Esophagus squamous epithelium (tissue), 5 donors: Measurements from ENCODE around the gene SPATA13. TPM values are rescaled to one million over a fixed set of nuclear protein-coding genes. Genes with fewer than 3 reads are reported as not detected.

ENCODE experiments used
- DNase-seq: peaks from one replicate; lab custom pipeline; 2025; lab: John Stamatoyannopoulos, UW
- H3K27ac ChIP-seq, 4 donors: fragments of 200-600 bp; sonication (generic); one replicate each; pipeline ENCODE4 v1.5.1; 2016 to 2019; ENCODE audit warnings: mild to moderate bottlenecking in 1 of 4
- H3K27me3 ChIP-seq, 4 donors: fragments of 200-600 bp; sonication (generic); 1 replicate in 3 of 4; 2 replicates in 1 of 4; pipeline versions ENCODE4 v1.5.1 to v1.6.0; 2017 to 2021; ENCODE audit warnings: antibody characterized with exemption in 1 of 4
- H3K36me3 ChIP-seq, 3 donors: fragments of 200-600 bp; sonication (generic); one replicate each; pipeline ENCODE4 v1.5.1; 2016 to 2019
- H3K4me1 ChIP-seq, 3 donors: fragments of 200-600 bp; sonication (generic); one replicate each; pipeline ENCODE4 v1.5.1; 2017 to 2019
- H3K4me3 ChIP-seq, 4 donors: fragments of 200-600 bp; sonication (generic); 1 replicate in 3 of 4; 2 replicates in 1 of 4; pipeline ENCODE4 v1.5.1; 2016 to 2019; ENCODE audit warnings: mild to moderate bottlenecking in 2 of 4, moderate library complexity in 1 of 4
- H3K9me3 ChIP-seq, 3 donors: fragments of 200-600 bp; sonication (generic); one replicate each; pipeline ENCODE4 v1.5.1; 2016 to 2019
- POLR2A ChIP-seq, 4 donors: fragments of 450-650 bp; IDR thresholded peaks; one replicate each; pipeline ENCODE4 v1.6.1; 2017; ENCODE audit warnings: antibody characterized with exemption in 4 of 4, mild to moderate bottlenecking in 4 of 4, moderate library complexity in 3 of 4
- WGBS, 2 donors: methylation state at CpG; one replicate each; pipeline ENCODE4 v1.1.5; 2018; 5-methylcytosine and 5-hydroxymethylcytosine counted together
- intact Hi-C: fragments of 100-400 bp; cut with DNase I; formaldehyde crosslinking; loops from one replicate; pipeline ENCODE4 v1.15.0; 2022
- total RNA-seq, 4 donors: library from RNA; depleted of rRNA; stranded (reverse); fragments of >200 nt; gene quantifications; one replicate each; pipeline ENCODE4 v1.1.0, GENCODE V29; 2016
- TF ChIP-seq, protein P1 (sequence below), 6 experiments: fragments of 450-650 bp in 4 of 6; fragments of 200-600 bp in 2 of 6; sonication (generic) in 2 of 6; IDR thresholded peaks; one replicate each; pipeline ENCODE4 v1.5.1; 2016 to 2019; ENCODE audit warnings: antibody characterized with exemption in 6 of 6, mild to moderate bottlenecking in 4 of 6, moderate library complexity in 4 of 6
- donor health status: DM: yes; HTN: yes; CAD: no.

The SPATA13 gene
- total RNA-seq, 4 donors from 2014 or later, result 5.0 to 16.6 (median 9.7) TPM

DNA sequence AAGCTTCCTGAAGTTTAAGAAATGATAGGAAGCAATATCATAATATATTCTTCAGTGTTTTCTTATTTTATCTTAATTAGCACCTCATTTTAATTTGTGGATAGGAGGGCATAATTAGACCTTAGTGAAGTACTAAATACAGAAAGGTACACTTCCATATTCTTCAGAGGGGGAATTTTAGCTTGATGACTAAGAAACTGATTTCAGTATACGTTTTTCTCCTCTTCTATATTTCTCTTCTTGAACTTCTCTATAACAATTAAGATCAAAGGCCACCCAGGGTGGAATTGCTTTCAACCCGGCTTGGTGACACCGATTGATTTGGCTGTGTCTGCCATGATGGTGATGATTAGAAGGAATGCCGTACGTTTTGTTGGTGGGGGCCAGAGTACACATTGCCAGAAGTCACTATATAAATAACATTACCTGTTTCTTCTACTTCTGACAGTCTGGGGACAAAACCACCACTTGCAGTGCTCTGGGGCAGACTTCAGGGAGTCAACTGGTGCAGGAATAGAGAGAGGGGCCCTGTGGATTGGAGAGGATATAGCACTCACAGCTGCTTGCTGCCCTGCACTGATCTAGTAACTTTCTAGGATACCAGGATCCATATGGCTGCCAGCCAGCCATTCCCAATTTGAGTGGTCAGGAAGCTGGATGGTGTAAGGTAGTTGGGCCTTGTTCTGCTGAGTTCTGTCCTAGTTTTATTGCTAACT lies 73.8 kb downstream of the SPATA13 start:
- intact Hi-C loops, result no loop called here
- DNase-seq, result no peak
- TF ChIP-seq POLR2A (IDR thresholded peaks at IDR 0.05), result no peak
- TF ChIP-seq, protein P1, sequence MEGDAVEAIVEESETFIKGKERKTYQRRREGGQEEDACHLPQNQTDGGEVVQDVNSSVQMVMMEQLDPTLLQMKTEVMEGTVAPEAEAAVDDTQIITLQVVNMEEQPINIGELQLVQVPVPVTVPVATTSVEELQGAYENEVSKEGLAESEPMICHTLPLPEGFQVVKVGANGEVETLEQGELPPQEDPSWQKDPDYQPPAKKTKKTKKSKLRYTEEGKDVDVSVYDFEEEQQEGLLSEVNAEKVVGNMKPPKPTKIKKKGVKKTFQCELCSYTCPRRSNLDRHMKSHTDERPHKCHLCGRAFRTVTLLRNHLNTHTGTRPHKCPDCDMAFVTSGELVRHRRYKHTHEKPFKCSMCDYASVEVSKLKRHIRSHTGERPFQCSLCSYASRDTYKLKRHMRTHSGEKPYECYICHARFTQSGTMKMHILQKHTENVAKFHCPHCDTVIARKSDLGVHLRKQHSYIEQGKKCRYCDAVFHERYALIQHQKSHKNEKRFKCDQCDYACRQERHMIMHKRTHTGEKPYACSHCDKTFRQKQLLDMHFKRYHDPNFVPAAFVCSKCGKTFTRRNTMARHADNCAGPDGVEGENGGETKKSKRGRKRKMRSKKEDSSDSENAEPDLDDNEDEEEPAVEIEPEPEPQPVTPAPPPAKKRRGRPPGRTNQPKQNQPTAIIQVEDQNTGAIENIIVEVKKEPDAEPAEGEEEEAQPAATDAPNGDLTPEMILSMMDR (IDR thresholded peaks at IDR 0.05), result no peak
- Histone ChIP-seq H3K9me3 (no peaks in the 10 kb centered on the region), H3K4me1 (no peaks in the 10 kb centered on the region), H3K27me3 (no peaks in the 10 kb centered on the region), H3K27ac (no peak overlapping the region), H3K36me3 (no peaks in the 10 kb centered on the region), H3K4me3 (no peak overlapping the region)
- WGBS, 2 donors, result 61 to 84% methylated on average over 5 of the region's 5 CpGs

DNA sequence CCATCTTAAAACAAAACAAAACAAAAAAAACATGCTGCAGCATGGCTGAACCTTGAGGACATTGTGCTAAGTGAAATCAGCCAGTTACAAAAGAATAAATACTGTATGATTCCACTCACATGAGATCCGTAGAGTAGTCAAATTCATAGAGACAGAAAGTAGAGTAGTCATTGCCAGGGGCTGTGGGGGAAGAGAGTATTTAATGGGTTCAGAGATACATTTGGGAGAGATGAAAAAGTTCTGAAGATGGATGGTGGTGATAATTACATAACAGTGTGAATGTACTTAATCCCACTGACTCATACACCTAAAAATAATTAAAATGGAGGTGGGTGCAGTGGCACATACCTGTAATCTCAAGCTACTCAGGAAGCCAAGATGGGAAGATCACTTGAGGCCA lies 76.8 kb downstream of the SPATA13 start:
- WGBS, 2 donors, result 25 to 53% methylated on average over 1 of the region's 1 CpG
- Histone ChIP-seq H3K36me3 (no peaks in the 10 kb centered on the region), H3K4me3 (no peak overlapping the region), H3K9me3 (no peaks in the 10 kb centered on the region), H3K4me1 (no peaks in the 10 kb centered on the region), H3K27ac (no peak overlapping the region), H3K27me3 (no peaks in the 10 kb centered on the region)
- intact Hi-C loops, result no loop called here
- no peak for DNase-seq
- no peak for TF ChIP-seq POLR2A (IDR thresholded peaks at IDR 0.05)
- TF ChIP-seq, protein P1 (IDR thresholded peaks at IDR 0.05), result no peak

DNA sequence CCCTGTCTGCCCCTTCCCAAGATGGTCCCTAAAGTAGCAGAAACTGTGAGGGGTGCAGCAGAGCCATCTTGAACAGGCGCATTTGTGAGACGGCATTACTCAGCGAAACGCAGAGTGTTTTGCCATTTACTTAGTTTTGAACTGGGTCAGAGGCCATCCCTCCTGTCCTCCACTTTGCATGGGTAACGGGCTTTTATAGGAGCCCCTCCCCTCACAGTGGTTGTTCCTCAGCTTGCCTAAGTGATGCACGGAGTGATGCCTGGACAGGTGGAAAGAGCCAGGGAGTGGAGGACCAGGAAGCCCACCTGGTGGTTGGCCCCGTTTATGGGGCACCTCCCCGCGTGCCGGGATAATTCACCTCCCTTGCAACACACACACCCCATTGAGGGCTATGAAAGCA lies 80.8 kb downstream of the SPATA13 start:
- intact Hi-C loops, result no loop called here
- no peaks in the 10 kb centered on the region for H3K27me3 ChIP-seq
- H3K27ac ChIP-seq, result no peak overlapping the region
- TF ChIP-seq, protein P1 (IDR thresholded peaks at IDR 0.05), result no peak
- no peak for TF ChIP-seq POLR2A (IDR thresholded peaks at IDR 0.05)
- no peaks in the 10 kb centered on the region for H3K9me3 ChIP-seq
- H3K4me3 ChIP-seq, result no peak overlapping the region
- no peaks in the 10 kb centered on the region for H3K36me3 ChIP-seq
- no peaks in the 10 kb centered on the region for H3K4me1 ChIP-seq
- 91% methylated on average over 9 of the region's 10 CpGs; no CpG with 5 or more reads in 1 of the 2 donors for WGBS, 2 donors
- no peak for DNase-seq

DNA sequence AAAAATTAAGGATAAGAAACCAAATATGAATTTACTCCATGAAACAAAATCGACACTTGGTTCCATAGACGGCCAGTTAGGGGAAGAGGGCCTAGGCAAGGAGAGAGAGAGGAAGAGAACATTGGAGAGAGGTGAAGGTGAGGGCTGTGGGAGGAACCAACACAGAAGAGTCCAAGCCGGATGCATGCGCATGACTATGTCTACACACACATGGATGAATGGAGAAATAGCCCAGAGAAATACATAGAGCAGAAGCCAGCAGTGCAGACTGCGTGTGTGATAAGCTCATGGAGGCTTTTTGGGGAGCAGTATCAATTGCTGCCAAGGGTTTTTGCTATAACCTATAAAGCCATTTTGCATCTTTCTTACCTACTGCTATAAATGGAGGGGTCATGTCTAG lies 81.6 kb downstream of the SPATA13 start:
- DNase-seq, result no peak
- H3K36me3 ChIP-seq, result no peaks in the 10 kb centered on the region
- no peaks in the 10 kb centered on the region for H3K27me3 ChIP-seq
- WGBS, 2 donors, result 93 to 95% methylated on average over 5 of the region's 5 CpGs
- no peak overlapping the region for H3K27ac ChIP-seq
- no peaks in the 10 kb centered on the region for H3K9me3 ChIP-seq
- no peak overlapping the region for H3K4me3 ChIP-seq
- intact Hi-C loops, result no loop called here
- H3K4me1 ChIP-seq, result no peaks in the 10 kb centered on the region
- TF ChIP-seq, protein P1 (IDR thresholded peaks at IDR 0.05), result no peak
- no peak for TF ChIP-seq POLR2A (IDR thresholded peaks at IDR 0.05)

DNA sequence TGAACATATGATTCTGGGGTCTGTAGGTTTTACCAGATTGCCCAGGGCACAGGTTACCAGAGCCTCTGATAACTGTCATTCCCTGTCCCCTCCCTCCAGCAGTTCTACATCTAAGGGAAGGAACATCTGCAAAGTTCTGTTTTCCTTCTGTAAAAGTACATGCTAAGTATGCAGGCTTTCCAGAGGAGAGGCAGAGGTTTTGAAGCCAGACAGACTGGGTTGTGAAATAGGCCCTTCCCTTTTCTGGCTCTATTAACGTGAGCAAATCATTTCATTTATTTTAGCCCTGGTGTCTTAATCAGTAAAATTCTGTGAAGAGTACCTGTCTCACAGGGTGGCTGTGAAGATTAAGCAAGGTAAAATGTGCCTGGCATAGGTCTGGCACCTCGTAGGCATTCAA lies 82.8 kb downstream of the SPATA13 start:
- intact Hi-C loops, result no loop called here
- no peaks in the 10 kb centered on the region for H3K4me1 ChIP-seq
- TF ChIP-seq, protein P1 (IDR thresholded peaks at IDR 0.05), result no peak
- no peak for TF ChIP-seq POLR2A (IDR thresholded peaks at IDR 0.05)
- no peaks in the 10 kb centered on the region for H3K27me3 ChIP-seq
- WGBS, 2 donors, result 60 to 68% methylated on average over 2 of the region's 2 CpGs
- DNase-seq, result no peak
- no peaks in the 10 kb centered on the region for H3K9me3 ChIP-seq
- H3K27ac ChIP-seq, result no peak overlapping the region
- H3K4me3 ChIP-seq, result no peak overlapping the region
- H3K36me3 ChIP-seq, result no peaks in the 10 kb centered on the region
